HG03521 (cell line): ENCODE results near the gene NLN.
"Not testable (repeated sequence)": the region's sequence is repeated elsewhere in the genome, so short reads cannot be mapped to it uniquely, and the experiment has no call there.

Source experiments
- ATAC-seq: cut with Tn5 transposase; IDR thresholded peaks from one replicate; pipeline ENCODE4 v1.9.1; 2021; ENCODE audit warnings: mild to moderate bottlenecking, moderate library complexity; ENCODE audit not compliant: unreplicated experiment

The NLN gene

GRCh38 chr5:65730910-65731309 is 8.9 kb downstream of the NLN start:
- no peak for ATAC-seq

GRCh38 chr5:65732046-65732445 is 10.0 kb downstream of the NLN start:
- ATAC-seq = not testable (repeated sequence)

- not testable (repeated sequence) for ATAC-seq
These were observed 12.3 kb downstream of the NLN start for GRCh38 chr5:65734196-65734775.

- ATAC-seq = no peak
These were observed 12.9 kb downstream of the NLN start for GRCh38 chr5:65734921-65735320.

DNA sequence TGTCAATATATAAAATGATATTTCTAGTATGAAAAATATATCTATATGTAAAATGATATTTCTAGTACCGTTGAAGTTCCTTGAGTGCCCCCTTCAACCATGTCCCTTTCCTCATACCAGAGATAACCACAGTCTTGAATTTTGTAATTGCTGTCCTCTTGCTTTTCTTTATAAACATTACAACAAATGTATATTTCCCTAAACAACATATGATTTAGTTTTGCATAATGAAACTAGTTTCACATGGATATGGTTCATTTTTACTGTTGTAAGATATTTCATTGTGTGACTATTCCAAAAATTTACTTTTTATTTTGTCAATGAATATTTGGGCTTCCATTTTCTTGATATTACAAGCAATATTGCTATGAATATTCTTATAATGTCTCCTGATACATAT is 14.0 kb downstream of the NLN start:
- no peak for ATAC-seq

GRCh38 chr5:65737842-65738241 is 15.8 kb downstream of the NLN start:
- no peak for ATAC-seq

DNA sequence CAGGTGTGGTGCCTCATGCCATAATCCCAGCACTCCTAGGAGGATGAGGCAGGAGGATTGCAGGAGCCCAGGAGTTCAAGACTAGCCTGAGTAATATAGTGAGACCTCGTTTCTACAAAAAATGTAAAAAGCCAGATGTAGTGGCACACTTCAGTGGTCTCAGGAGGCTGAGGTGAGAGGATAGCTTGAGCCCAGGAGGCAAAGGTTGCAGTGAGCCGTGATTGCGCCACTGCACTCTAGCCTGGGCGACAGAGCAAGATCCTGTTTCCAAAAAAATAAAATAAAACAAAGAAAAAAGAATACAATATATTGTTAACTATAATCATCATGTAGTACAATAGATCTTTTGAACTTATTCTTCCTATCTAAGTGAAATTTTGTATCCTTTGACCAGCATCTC is 16.3 kb downstream of the NLN start:
- ATAC-seq = no peak

DNA sequence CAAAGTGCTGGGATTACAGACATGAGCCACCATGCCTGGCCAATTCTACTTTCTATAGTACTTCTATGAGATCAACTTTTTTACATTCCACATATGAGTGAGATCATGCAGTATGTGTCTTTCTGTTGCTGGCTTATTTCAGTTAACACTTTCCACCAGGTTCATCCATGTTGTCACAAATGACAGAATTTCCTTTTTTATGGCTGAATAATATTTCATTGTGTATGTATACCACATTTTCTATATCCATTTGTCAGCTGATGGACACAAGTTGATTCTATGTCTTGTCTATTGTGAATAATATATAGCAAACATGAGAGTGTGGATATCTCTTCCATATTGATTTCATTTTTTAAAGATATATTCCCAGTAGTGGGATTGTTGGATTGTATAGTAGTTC is 17.2 kb downstream of the NLN start:
- no peak for ATAC-seq

DNA sequence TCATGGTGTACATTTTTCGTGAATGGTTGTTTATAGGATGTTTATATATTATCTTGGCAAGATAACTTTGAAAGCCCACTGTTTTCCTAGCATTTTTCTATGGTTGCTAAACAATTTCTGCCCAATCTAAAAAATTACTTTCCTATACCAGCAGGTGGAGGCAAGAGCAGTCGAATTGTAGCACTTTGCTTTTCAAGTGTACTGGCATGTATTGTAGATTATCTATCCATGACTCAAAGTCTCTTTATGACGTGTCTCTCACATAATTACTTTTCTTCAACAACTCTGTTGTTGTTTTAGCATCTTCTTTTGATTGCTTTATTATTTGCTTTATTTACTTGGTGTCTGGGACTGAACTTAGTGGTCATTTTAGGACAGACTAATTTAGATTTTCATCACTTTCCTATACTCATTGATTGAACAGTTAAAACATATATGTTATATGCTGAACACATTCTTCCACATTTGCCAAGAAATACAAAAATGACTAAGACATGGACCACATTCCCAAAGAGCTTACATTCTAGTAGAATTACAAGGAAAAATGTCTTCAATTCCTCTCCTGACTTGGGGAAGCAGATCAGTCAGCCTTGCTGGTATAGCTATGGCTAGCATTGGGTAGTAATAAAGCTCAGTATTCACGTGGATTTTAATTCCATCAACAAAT is 20.7 kb downstream of the NLN start:
- ATAC-seq = peak; percentile 73

DNA sequence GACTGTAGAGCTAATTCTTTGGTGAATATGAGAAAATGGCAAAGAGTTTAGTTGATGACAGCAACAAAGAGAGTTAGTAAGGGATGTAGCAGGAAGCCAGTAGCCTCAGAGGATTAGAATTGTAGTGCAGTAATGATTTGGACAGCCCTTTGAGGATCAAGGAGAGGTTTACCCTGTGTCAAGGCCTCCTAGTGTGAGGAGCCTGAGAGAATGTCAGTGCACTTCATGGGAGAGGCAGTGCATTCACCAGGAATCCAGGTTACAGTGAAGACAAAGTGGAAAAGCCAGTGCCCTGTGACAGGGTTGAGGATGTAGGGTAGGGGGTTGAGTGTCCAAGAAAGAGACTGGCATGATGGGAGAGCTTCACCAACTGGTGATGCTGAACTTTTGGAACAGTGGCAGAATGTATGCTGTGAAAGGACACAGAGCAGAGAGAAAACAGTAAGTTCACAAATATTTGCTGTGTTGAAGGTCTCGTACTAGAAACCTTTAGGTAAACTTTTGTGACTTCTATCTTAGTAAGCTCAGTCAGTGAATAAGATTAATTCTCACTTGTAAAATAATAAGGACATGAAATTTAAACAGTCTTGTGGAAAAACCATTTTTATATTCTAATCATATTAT is 27.3 kb downstream of the NLN start:
- ATAC-seq = no peak

- no peak for ATAC-seq
These were observed 28.0 kb downstream of the NLN start for GRCh38 chr5:65749956-65750355.

DNA sequence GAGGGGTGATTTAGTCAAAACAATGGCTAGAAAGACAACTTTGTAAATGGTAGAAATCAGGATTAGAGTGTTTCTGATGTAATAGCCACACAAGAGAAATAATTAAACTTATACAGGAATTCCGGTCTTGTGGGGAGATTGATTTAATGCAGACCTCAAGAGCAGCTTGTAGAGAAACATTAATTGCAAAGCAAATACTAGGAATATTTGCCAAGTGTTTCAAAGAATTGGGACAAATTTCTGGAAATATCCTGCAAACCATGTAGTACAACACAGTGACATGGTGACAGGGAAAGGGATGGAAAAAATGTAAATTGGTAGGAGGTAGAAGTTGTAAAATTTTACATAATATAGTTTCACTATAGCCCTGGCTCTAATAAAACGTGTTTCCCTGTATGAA is 28.9 kb downstream of the NLN start:
- ATAC-seq = no peak

- no peak for ATAC-seq
These were observed 31.2 kb downstream of the NLN start for GRCh38 chr5:65753189-65753588.

GRCh38 chr5:65758546-65759144 is 36.6 kb downstream of the NLN start:
- ATAC-seq = no peak

GRCh38 chr5:65760504-65761275 is 38.7 kb downstream of the NLN start:
- ATAC-seq = peak; percentile 54

GRCh38 chr5:65762234-65762633 is 40.2 kb downstream of the NLN start:
- ATAC-seq = no peak

DNA sequence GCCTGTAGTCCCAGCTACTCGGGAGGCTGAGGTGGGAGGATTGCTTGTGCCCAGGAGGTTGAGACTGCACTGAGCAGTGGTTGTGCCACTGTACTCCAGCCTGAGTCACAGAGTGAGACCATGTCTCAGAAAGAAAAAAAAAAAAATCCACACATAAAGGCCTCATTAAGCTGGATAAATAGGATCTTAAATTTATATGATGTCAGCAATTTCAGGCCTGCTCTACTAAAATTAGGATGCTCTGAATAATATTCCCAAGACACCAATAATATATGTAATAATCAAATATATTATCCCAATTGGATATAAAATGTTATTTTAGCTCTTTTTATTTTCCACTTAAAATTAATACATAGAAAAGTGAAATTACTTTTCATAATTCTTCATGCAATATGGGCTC is 43.6 kb downstream of the NLN start:
- no peak for ATAC-seq

GRCh38 chr5:65766175-65766574 is 44.2 kb downstream of the NLN start:
- ATAC-seq = no peak

DNA sequence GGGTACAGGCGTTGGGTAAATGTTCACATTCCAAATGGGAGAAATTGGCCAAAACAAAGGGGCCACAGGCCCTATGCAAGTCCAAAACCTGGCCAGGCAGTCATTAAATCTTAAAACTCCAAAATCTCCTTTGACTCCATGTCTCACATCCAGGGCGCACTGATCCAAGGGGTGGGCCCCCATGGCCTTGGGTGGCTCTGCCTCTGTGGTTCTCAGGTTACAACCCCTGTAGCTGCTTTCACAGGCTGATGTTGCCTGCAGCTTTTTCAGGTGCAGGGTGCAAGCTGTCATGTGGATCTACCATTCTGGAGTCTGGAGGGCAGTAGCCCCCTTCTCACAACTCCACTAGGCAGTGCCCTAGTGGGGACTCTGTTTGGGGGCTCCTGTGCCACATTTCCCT is 44.8 kb downstream of the NLN start:
- ATAC-seq = no peak

GRCh38 chr5:65767565-65767964 is 45.6 kb downstream of the NLN start:
- no peak for ATAC-seq

DNA sequence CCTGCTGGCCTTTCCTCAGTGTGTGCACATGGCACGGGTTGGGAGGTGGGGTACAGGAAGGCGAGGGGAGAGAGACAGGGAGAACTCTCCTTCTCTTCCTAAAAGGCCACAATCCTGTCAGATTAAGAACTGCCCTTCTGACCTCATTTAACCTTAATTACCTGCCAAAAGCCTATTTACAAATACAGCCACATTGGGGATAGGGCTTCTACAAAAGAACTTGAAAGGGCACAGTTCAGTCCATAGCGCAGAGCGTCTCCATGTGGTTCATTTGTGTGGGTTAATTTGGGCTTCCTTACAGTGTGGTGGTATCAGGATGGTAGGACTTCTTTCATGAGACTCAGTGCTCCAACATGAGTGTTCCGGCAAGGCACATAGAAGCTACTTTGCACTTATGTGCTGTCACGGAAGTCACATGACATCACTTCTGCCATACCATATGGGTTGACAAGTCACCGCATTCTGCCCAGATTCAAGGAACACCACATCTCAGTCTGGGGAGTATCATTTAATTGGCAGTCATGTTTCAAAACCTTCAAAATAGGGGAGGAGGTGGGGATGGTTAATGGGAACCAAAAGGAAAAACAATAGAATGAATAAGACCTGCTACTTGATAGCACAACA is 46.8 kb downstream of the NLN start:
- ATAC-seq = no peak
